Caco-2 (cell line): ENCODE data around the gene MYLK2. TPM values are rescaled to one million over a fixed set of nuclear protein-coding genes. Genes with fewer than 3 reads are reported as not detected.

Experiments used
- BruUV-seq: library from RNA; stranded (reverse); fragments of 400-500 nt; replicated peaks from 2 replicates; lab custom pipeline; 2021; lab: Mats Ljungman, UMichigan
- CTCF ChIA-PET: fragments of 300-600 bp; sonication (Branson Sonifier 250); formaldehyde crosslinking; loops from one replicate; lab custom pipeline; 2022; ENCODE audit warnings: antibody characterized with exemption; lab: Charles Lee
- POLR2A ChIA-PET: fragments of 300-600 bp; sonication (Branson Sonifier 250); formaldehyde crosslinking; loops from one replicate; lab custom pipeline; 2022; ENCODE audit warnings: antibody characterized with exemption; lab: Charles Lee
- DNase-seq, 2 experiments: peaks; one replicate each; pipeline versions ENCODE4 v3.0.0 to v3.0.0-alpha.2; 2020 to 2022
- H3K27me3 ChIP-seq: replicated peaks from 2 replicates; pipeline ENCODE4 v1.6.0; 2011; ENCODE audit warnings: low read length; ENCODE audit not compliant: control insufficient read depth, insufficient read depth
- H3K36me3 ChIP-seq: 2 replicates; pipeline ENCODE4 v1.5.1; 2011; ENCODE audit warnings: low read length; ENCODE audit not compliant: control insufficient read depth, insufficient read depth
- H3K4me1 ChIP-seq: fragments of 250-450 bp; sonication (Bioruptor Pico); 2 replicates; pipeline ENCODE4 v1.5.1; 2020; ENCODE audit warnings: mild to moderate bottlenecking
- H3K4me3 ChIP-seq: 2 replicates; pipeline ENCODE4 v1.5.1; 2011; ENCODE audit warnings: low read depth, mild to moderate bottlenecking, control low read depth, low read length
- H3K9me3 ChIP-seq: fragments of 250-450 bp; sonication (Bioruptor Pico); 2 replicates; pipeline ENCODE4 v1.5.1; 2020; ENCODE audit warnings: mild to moderate bottlenecking, moderate library complexity
- H3K27ac Mint-ChIP-seq: one replicate; pipeline ENCODE4 v1.8.0; 2022; ENCODE audit warnings: mixed read lengths; ENCODE audit not compliant: unreplicated experiment
- H3K27me3 Mint-ChIP-seq: one replicate; pipeline ENCODE4 v1.8.0; 2022; ENCODE audit warnings: mixed read lengths; ENCODE audit not compliant: insufficient read depth, unreplicated experiment
- H3K36me3 Mint-ChIP-seq: one replicate; pipeline ENCODE4 v1.8.0; 2022; ENCODE audit warnings: mild to moderate bottlenecking, mixed read lengths; ENCODE audit not compliant: insufficient read depth, unreplicated experiment
- H3K4me1 Mint-ChIP-seq: one replicate; pipeline ENCODE4 v1.8.0; 2022; ENCODE audit warnings: low read depth, mixed read lengths; ENCODE audit not compliant: unreplicated experiment
- H3K4me3 Mint-ChIP-seq: one replicate; pipeline ENCODE4 v1.8.0; 2022; ENCODE audit warnings: mild to moderate bottlenecking, moderate library complexity, mixed read lengths; ENCODE audit not compliant: unreplicated experiment
- H3K9me3 Mint-ChIP-seq: one replicate; pipeline ENCODE4 v1.8.0; 2022; ENCODE audit warnings: mixed read lengths; ENCODE audit not compliant: unreplicated experiment
- intact Hi-C: fragments of 100-400 bp; cut with micrococcal nuclease; formaldehyde crosslinking; loops from one replicate; pipeline ENCODE4 v1.10.0; 2022; ENCODE audit not compliant: unreplicated experiment
- total RNA-seq: library from RNA; stranded (reverse); gene quantifications from 2 replicates; pipeline ENCODE4 v1.2.3, GENCODE V29; 2022
- TF ChIP-seq, protein P1 (sequence below), 2 experiments: fragments of 200-600 bp in 1 of 2; IDR thresholded peaks; 1 replicate in 1 of 2; 2 replicates in 1 of 2; pipeline versions ENCODE4 v1.5.1 to v1.8.0; 2011 to 2022; ENCODE audit warnings: antibody characterized with exemption in 1 of 2, control low read depth in 1 of 2, inconsistent platforms in 1 of 2, low read depth in 1 of 2, low read length in 1 of 2, mild to moderate bottlenecking in 1 of 2, moderate library complexity in 1 of 2; ENCODE audit not compliant: insufficient read depth in 1 of 2, severe bottlenecking in 1 of 2, unreplicated experiment in 1 of 2

Gene MYLK2
- total RNA-seq, 1 experiment from 2014 or later: 0.91 TPM

DNA sequence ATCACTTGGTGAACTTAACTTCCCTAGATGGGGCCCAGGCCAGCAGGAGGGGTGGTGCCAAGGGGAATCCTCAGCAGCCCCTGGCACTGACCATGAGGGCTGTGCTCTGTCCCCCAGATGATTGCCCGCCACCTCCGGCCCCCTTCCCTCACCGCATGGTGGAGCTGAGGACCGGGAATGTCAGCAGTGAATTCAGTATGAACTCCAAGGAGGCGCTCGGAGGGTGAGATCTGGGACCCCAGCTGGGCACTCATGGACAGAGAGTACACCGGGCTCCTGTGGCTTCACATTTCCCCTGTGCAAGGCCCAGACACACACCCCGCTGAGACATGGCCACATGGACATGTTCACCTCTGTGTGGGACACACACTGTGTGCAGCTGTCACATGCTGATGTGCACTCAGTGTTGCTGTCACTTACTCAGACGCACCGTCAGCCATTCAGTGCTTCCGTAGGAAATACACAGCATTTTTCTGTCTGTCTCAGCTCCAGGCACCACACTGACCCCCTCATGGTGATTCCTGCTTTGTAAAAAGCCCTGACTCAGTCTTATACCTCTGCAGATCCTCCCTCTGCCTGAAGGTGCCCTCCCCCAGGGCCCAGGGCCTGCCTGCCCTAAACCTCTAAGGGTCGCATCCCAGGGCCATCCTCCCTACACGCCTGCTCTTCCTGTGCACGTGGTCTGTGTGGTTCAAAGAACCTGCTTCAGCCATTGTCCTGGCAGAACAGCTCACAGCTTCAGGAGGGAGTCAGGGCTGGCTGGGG lies 4.4 kb downstream of the MYLK2 start:
- H3K27me3 Mint-ChIP-seq: no peaks in the 10 kb centered on the region
- no peaks in the 10 kb centered on the region for H3K36me3 ChIP-seq
- no peaks in the 10 kb centered on the region for H3K4me1 Mint-ChIP-seq
- TF ChIP-seq, protein P1, sequence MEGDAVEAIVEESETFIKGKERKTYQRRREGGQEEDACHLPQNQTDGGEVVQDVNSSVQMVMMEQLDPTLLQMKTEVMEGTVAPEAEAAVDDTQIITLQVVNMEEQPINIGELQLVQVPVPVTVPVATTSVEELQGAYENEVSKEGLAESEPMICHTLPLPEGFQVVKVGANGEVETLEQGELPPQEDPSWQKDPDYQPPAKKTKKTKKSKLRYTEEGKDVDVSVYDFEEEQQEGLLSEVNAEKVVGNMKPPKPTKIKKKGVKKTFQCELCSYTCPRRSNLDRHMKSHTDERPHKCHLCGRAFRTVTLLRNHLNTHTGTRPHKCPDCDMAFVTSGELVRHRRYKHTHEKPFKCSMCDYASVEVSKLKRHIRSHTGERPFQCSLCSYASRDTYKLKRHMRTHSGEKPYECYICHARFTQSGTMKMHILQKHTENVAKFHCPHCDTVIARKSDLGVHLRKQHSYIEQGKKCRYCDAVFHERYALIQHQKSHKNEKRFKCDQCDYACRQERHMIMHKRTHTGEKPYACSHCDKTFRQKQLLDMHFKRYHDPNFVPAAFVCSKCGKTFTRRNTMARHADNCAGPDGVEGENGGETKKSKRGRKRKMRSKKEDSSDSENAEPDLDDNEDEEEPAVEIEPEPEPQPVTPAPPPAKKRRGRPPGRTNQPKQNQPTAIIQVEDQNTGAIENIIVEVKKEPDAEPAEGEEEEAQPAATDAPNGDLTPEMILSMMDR (IDR thresholded peaks at IDR 0.05; ENCODE audit: insufficient read depth in 1 of 2, low read depth in 1 of 2, low read length in 1 of 2, severe bottlenecking in 1 of 2, unreplicated experiment in 1 of 2): no peak
- no peaks in the 10 kb centered on the region for H3K9me3 Mint-ChIP-seq
- H3K4me1 ChIP-seq: no peaks in the 10 kb centered on the region
- DNase-seq: peak in 1 of 2 experiments; percentile 51
- POLR2A ChIA-PET: no interaction called here
- intact Hi-C loops: loop anchor here (1.0 to 2.0 kb wide), 4 partner anchors 23 to 195 kb away; partner anchors contain the start of gene PDRG1
- no peaks in the 10 kb centered on the region for H3K36me3 Mint-ChIP-seq
- no peak overlapping the region for H3K4me3 Mint-ChIP-seq
- H3K27ac Mint-ChIP-seq: no peak overlapping the region
- CTCF ChIA-PET: interaction anchor here (0.6 to 3.8 kb wide), 18 partner anchors 10 to 1744 kb away, joined by 3 to 32 read pairs (median 3); partner anchors contain the start of genes DUSP15, PDRG1 and TTLL9
- no peaks in the 10 kb centered on the region for H3K27me3 ChIP-seq
- no TSS peak for BruUV-seq
- no peak overlapping the region for H3K4me3 ChIP-seq
- no peaks in the 10 kb centered on the region for H3K9me3 ChIP-seq

- Mint-ChIP-seq H3K27ac (no peak overlapping the region), H3K4me1 (no peaks in the 10 kb centered on the region), H3K4me3 (no peak overlapping the region), H3K9me3 (no peaks in the 10 kb centered on the region), H3K36me3 (no peaks in the 10 kb centered on the region), H3K27me3 (no peaks in the 10 kb centered on the region)
- Histone ChIP-seq H3K9me3 (no peaks in the 10 kb centered on the region), H3K4me3 (no peak overlapping the region), H3K36me3 (no peaks in the 10 kb centered on the region), H3K27me3 (no peaks in the 10 kb centered on the region), H3K4me1 (no peaks in the 10 kb centered on the region)
- intact Hi-C loops: no loop called here
- DNase-seq: no peak
- TF ChIP-seq, protein P1 (IDR thresholded peaks at IDR 0.05; ENCODE audit: insufficient read depth in 1 of 2, low read depth in 1 of 2, low read length in 1 of 2, severe bottlenecking in 1 of 2, unreplicated experiment in 1 of 2): no peak
- no TSS peak for BruUV-seq
- CTCF ChIA-PET: interaction anchor here (0.7 to 3.8 kb wide), 7 partner anchors 11 to 208 kb away, joined by 3 to 32 read pairs (median 7); partner anchors contain the start of gene PDRG1
- POLR2A ChIA-PET: no interaction called here
Measured at GRCh38 chr20:31824125-31824485, 4.9 kb downstream of the MYLK2 start.

DNA sequence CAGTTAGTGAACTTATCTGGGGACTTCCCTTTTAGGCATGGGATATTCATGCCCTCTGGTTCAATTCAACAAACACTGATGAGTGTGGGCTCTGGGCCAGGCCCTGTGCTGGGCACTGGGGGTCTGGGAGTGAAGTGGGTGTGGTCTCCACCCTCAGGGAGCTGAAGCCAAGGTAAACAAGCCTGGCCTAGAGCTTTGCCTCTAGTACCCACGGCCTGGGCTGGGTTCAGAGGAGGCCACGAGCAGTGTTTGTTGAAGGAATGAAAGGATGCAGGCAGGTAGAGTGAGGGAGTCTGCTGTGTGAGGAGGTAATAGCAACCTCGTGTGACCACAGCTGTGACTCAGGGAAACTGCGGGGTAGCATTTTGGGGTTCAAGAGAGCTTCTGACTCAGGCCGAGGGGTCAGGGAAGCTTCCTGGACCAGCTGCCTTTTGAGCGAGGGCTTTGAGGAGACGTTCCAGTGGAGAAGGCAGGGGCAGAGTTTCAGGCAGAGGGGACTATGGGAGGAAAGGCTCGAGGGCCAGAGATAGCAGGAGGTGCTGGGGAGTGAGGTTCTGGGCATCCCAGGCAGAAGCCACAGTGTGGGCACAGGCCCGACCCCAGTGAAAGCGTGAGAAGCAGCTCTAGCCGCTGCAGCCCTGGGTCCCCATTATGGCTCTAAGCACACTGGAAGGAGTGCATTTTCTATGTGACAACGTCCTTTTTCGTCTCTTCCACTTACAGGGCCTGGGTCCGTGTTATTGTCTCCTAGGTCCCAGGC lies 5.6 kb downstream of the MYLK2 start:
- CTCF ChIA-PET: interaction anchor here (0.7 to 3.8 kb wide), 5 partner anchors 22 to 207 kb away, joined by 3 to 32 read pairs (median 7); partner anchors contain the start of gene PDRG1
- Mint-ChIP-seq H3K4me3 (no peak overlapping the region), H3K27me3 (no peaks in the 10 kb centered on the region), H3K36me3 (no peaks in the 10 kb centered on the region), H3K4me1 (no peaks in the 10 kb centered on the region), H3K9me3 (no peaks in the 10 kb centered on the region), H3K27ac (no peak overlapping the region)
- no peaks in the 10 kb centered on the region for H3K4me1 ChIP-seq
- DNase-seq: no peak
- TF ChIP-seq, protein P1 (IDR thresholded peaks at IDR 0.05; ENCODE audit: insufficient read depth in 1 of 2, low read depth in 1 of 2, low read length in 1 of 2, severe bottlenecking in 1 of 2, unreplicated experiment in 1 of 2): no peak
- no peaks in the 10 kb centered on the region for H3K36me3 ChIP-seq
- BruUV-seq: no TSS peak
- no peak overlapping the region for H3K4me3 ChIP-seq
- intact Hi-C loops: no loop called here
- POLR2A ChIA-PET: no interaction called here
- no peaks in the 10 kb centered on the region for H3K9me3 ChIP-seq
- no peaks in the 10 kb centered on the region for H3K27me3 ChIP-seq
